D721Med (cell line): ENCODE measurements around the gene TAF1B.

Source experiments
- DNase-seq: peaks from one replicate; pipeline ENCODE4 v3.0.0; 2011; ENCODE audit warnings: low spot score; ENCODE audit not compliant: insufficient read length
- FAIRE-seq: peaks from 2 replicates; lab custom pipeline; 2011; peaks lifted over from hg19 to GRCh38; lab: Jason Lieb, UNC
- CTCF ChIP-seq: IDR thresholded peaks from 2 replicates; pipeline ENCODE4 v1.5.1; 2012; ENCODE audit warnings: mild to moderate bottlenecking, control low read depth; ENCODE audit not compliant: insufficient read depth; ENCODE audit errors: missing control alignments

The TAF1B gene

GRCh38 chr2:9809064-9809356 is 34.3 kb upstream of the TAF1B start:
- no peak for DNase-seq
- no peak for FAIRE-seq

GRCh38 chr2:9809448-9810088 is 33.7 kb upstream of the TAF1B start:
- FAIRE-seq, result no peak
- TF ChIP-seq CTCF, result no peak
- no peak for DNase-seq

More at GRCh38 chr2:9809064-9809356, 34.3 kb upstream of the TAF1B start:
- TF ChIP-seq CTCF, result no peak

GRCh38 chr2:9811216-9811615 is 32.1 kb upstream of the TAF1B start:
- no peak for TF ChIP-seq CTCF
- DNase-seq, result no peak
- no peak for FAIRE-seq

GRCh38 chr2:9811679-9812511 is 31.4 kb upstream of the TAF1B start:
- FAIRE-seq (no peak), DNase-seq (no peak)
- no peak for TF ChIP-seq CTCF

GRCh38 chr2:9812945-9813311 is 30.3 kb upstream of the TAF1B start:
- TF ChIP-seq CTCF, result no peak
- DNase-seq, result no peak
- FAIRE-seq, result no peak

- DNase-seq (peak; percentile 87), FAIRE-seq (no peak)
- peak; percentile 84 for TF ChIP-seq CTCF
Observed at GRCh38 chr2:9813312-9814128, 29.8 kb upstream of the TAF1B start.
